Gastroesophageal sphincter (tissue), 4 donors: ENCODE measurements around the gene B4GALNT3. TPM values are rescaled to one million over a fixed set of nuclear protein-coding genes. Genes with fewer than 3 reads are reported as not detected.

Experiments
- ATAC-seq: fragments of 150-250 bp; one replicate; pipeline ENCODE4 v1.9.1; 2016; ENCODE audit warnings: mild to moderate bottlenecking, moderate library complexity
- H3K27ac ChIP-seq, 4 donors: fragments of 200-600 bp; sonication (generic) in 3 of 4; 1 replicate in 3 of 4; 2 replicates in 1 of 4; pipeline ENCODE4 v1.5.1; 2016 to 2019
- H3K27me3 ChIP-seq: fragments of 200-600 bp; sonication (generic); one replicate; pipeline ENCODE4 v1.5.1; 2019
- H3K36me3 ChIP-seq, 2 donors: fragments of 200-600 bp; sonication (generic); one replicate each; pipeline ENCODE4 v1.5.1; 2019; ENCODE audit warnings: control low read depth in 1 of 2
- H3K4me1 ChIP-seq, 3 donors: fragments of 200-600 bp; sonication (generic); 1 replicate in 2 of 3; 2 replicates in 1 of 3; pipeline ENCODE4 v1.5.1; 2016 to 2019; ENCODE audit warnings: control low read depth in 2 of 3
- H3K4me3 ChIP-seq, 2 donors: fragments of 200-600 bp; sonication (generic); one replicate each; pipeline ENCODE4 v1.5.1; 2019; ENCODE audit warnings: mild to moderate bottlenecking in 1 of 2, moderate library complexity in 1 of 2
- H3K9me3 ChIP-seq, 3 donors: fragments of 200-600 bp; sonication (generic); one replicate each; pipeline ENCODE4 v1.5.1; 2017 to 2019; ENCODE audit warnings: control low read depth in 2 of 3
- EP300 ChIP-seq: sonication (generic); formaldehyde crosslinking; IDR thresholded peaks from one replicate; pipeline ENCODE4 v1.6.1; 2017; ENCODE audit warnings: antibody characterized with exemption, mild to moderate bottlenecking
- POLR2A ChIP-seq, 2 donors: fragments of 450-650 bp; IDR thresholded peaks; one replicate each; pipeline ENCODE4 v1.6.1; 2017; ENCODE audit warnings: antibody characterized with exemption in 2 of 2, mild to moderate bottlenecking in 2 of 2, moderate library complexity in 1 of 2
- POLR2AphosphoS5 ChIP-seq: sonication (generic); formaldehyde crosslinking; IDR thresholded peaks from one replicate; pipeline ENCODE4 v1.6.1; 2017; ENCODE audit warnings: antibody characterized with exemption
- WGBS, 2 donors: methylation state at CpG; one replicate each; pipeline ENCODE4 v1.1.5; 2018; ENCODE audit warnings: low coverage in 1 of 2; 5-methylcytosine and 5-hydroxymethylcytosine counted together
- total RNA-seq, 4 donors: library from RNA; depleted of rRNA; stranded (reverse); fragments of >200 nt; gene quantifications; one replicate each; pipeline ENCODE4 v1.1.0, GENCODE V29; 2016
- TF ChIP-seq, protein P1 (sequence below), 4 experiments: fragments of 200-600 bp in 2 of 4; fragments of 450-650 bp in 2 of 4; sonication (generic) in 1 of 4; IDR thresholded peaks; one replicate each; pipeline ENCODE4 v1.5.1; 2017 to 2019; ENCODE audit warnings: antibody characterized with exemption in 4 of 4, mild to moderate bottlenecking in 2 of 4, moderate library complexity in 2 of 4

The B4GALNT3 gene
- total RNA-seq, 4 donors from 2014 or later, result 0.54 to 1.6 (median 1.4) TPM; not detected in 1

DNA sequence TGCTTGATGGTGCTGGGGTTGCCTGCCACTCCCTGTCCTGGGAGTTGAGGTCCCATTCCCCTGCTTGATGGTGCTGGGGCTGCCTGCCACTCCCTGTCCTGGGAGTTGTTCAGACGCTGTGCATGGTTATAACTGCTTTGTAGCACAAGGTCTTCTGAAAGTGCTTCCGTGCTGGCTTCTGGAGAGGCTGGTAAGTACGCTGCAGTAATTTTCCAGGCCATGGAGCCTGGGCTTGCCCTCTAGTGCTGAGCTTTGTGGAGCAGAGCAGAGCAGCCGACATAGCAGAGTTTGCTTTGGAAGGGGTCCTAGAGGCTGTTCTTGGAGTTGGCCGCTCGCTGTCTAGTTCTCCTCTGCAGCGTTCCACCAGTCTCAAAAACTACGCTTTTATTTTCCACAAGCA lies 6.3 kb downstream of the B4GALNT3 start:
- Histone ChIP-seq H3K4me3 (no peak overlapping the region), H3K9me3 (no peaks in the 10 kb centered on the region), H3K27ac (no peak overlapping the region), H3K4me1 (peaks cover 0 to 3% (median 0%) of the 10 kb centered on the region in 3 donors), H3K27me3 (peaks cover 46% of the 10 kb centered on the region), H3K36me3 (no peaks in the 10 kb centered on the region)
- TF ChIP-seq POLR2AphosphoS5, result no peak
- no peak for TF ChIP-seq EP300
- TF ChIP-seq, protein P1, sequence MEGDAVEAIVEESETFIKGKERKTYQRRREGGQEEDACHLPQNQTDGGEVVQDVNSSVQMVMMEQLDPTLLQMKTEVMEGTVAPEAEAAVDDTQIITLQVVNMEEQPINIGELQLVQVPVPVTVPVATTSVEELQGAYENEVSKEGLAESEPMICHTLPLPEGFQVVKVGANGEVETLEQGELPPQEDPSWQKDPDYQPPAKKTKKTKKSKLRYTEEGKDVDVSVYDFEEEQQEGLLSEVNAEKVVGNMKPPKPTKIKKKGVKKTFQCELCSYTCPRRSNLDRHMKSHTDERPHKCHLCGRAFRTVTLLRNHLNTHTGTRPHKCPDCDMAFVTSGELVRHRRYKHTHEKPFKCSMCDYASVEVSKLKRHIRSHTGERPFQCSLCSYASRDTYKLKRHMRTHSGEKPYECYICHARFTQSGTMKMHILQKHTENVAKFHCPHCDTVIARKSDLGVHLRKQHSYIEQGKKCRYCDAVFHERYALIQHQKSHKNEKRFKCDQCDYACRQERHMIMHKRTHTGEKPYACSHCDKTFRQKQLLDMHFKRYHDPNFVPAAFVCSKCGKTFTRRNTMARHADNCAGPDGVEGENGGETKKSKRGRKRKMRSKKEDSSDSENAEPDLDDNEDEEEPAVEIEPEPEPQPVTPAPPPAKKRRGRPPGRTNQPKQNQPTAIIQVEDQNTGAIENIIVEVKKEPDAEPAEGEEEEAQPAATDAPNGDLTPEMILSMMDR (IDR thresholded peaks at IDR 0.05), result no peak
- no peak for TF ChIP-seq POLR2A (IDR thresholded peaks at IDR 0.05)
- 86% methylated on average over 6 of the region's 8 CpGs; no CpG with 5 or more reads in 1 of the 2 donors for WGBS, 2 donors
- ATAC-seq, result no peak

GRCh38 chr12:466762-467161 lies 7.0 kb downstream of the B4GALNT3 start:
- Histone ChIP-seq H3K4me1 (no peaks in the 10 kb centered on the region), H3K27me3 (peaks cover 42% of the 10 kb centered on the region), H3K9me3 (no peaks in the 10 kb centered on the region), H3K27ac (no peak overlapping the region), H3K4me3 (no peak overlapping the region), H3K36me3 (no peaks in the 10 kb centered on the region)
- no peak for ATAC-seq
- 83 to 88% methylated on average over 5 of the region's 5 CpGs for WGBS, 2 donors
- TF ChIP-seq, protein P1 (IDR thresholded peaks at IDR 0.05), result no peak
- TF ChIP-seq POLR2AphosphoS5 (no peak), EP300 (no peak), POLR2A (IDR thresholded peaks at IDR 0.05) (no peak)

DNA sequence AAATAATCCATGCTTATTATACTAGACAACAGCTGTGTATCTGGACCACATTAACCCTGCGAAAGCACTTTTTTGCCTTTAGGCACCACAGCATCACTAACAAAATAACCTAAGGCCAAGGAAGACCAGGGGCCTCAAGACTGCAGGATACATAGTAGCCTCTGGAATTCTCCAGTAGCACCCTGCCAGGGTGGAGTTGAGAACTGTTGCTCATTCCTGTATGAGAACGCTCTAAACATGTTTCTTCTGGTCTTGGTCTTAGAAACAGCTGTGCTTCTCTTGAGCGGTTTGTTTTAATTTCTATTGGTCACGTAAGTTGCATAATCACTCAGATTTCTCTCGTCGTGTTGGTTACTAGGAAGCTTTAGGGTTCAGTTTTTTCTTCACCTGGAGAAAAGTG lies 7.9 kb downstream of the B4GALNT3 start:
- WGBS, 2 donors, result 76 to 97% methylated on average over 5 to 6 of the region's 6 CpGs
- no peak overlapping the region for H3K4me3 ChIP-seq
- no peak overlapping the region for H3K27ac ChIP-seq
- ATAC-seq, result no peak
- H3K4me1 ChIP-seq, result no peaks in the 10 kb centered on the region
- H3K27me3 ChIP-seq, result peaks cover 39% of the 10 kb centered on the region
- H3K36me3 ChIP-seq, result no peaks in the 10 kb centered on the region
- TF ChIP-seq EP300 (no peak), POLR2AphosphoS5 (no peak), POLR2A (IDR thresholded peaks at IDR 0.05) (no peak)
- TF ChIP-seq, protein P1 (IDR thresholded peaks at IDR 0.05), result no peak
- H3K9me3 ChIP-seq, result no peaks in the 10 kb centered on the region

DNA sequence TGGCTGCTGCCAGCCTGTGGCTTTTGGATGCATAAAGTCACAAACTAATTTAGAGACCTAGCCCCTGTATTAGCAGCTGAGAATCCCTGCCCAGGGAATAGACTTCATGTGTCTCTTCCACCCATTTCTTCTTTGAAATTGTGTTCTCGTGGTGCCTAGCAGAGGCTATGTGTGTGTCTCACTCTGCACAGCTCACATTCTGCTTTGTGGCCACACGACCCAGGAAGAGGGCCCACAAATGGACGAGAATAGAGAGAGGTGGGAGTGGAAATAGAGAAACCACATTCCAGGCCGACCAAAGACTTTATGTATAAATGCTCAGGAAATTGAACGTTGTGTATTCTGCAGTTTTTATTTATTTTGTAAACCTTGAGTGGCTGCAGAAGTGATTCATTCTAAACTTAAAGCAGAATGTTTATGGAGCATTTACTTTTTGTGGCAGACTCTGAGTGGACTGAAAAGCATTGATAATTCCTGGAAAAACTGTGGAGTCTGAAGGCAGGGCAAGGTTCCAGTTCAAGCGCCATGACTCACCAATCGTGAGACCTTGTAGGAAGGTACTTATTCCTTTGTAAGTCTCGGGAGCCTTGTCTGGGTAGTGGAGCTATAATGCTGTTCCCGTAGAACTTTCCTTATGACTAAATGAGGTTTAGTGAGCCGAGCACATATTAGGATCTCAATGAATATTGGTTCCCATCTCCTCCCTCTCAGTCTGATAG lies 9.1 kb downstream of the B4GALNT3 start:
- Histone ChIP-seq H3K9me3 (no peaks in the 10 kb centered on the region), H3K27ac (no peak overlapping the region), H3K27me3 (peaks cover 46% of the 10 kb centered on the region), H3K4me1 (no peaks in the 10 kb centered on the region), H3K36me3 (no peaks in the 10 kb centered on the region), H3K4me3 (no peak overlapping the region)
- 62 to 66% methylated on average over 8 to 10 of the region's 10 CpGs for WGBS, 2 donors
- TF ChIP-seq POLR2A (IDR thresholded peaks at IDR 0.05), result no peak
- TF ChIP-seq POLR2AphosphoS5, result no peak
- no peak for TF ChIP-seq EP300
- TF ChIP-seq, protein P1 (IDR thresholded peaks at IDR 0.05), result no peak
- ATAC-seq, result no peak

- Histone ChIP-seq H3K4me3 (no peak overlapping the region), H3K27me3 (peaks cover 51% of the 10 kb centered on the region), H3K4me1 (no peaks in the 10 kb centered on the region), H3K9me3 (no peaks in the 10 kb centered on the region), H3K36me3 (no peaks in the 10 kb centered on the region), H3K27ac (no peak overlapping the region)
- ATAC-seq, result no peak
- WGBS, 2 donors, result 33 to 68% methylated on average over 4 to 11 of the region's 11 CpGs
- TF ChIP-seq POLR2A (IDR thresholded peaks at IDR 0.05) (no peak), EP300 (no peak)
- TF ChIP-seq, protein P1 (IDR thresholded peaks at IDR 0.05), result no peak
Measured at GRCh38 chr12:470133-470532, 10.4 kb downstream of the B4GALNT3 start.
